Endothelial cell of umbilical vein (primary cell): Measurements from ENCODE around the gene TTC17. TPM values are rescaled to one million over a fixed set of nuclear protein-coding genes. Genes with fewer than 3 reads are reported as not detected.

ENCODE experiments used
- BruUV-seq: library from RNA; stranded (reverse); fragments of 400-500 nt; replicated peaks from 2 replicates; lab custom pipeline; 2021; lab: Mats Ljungman, UMichigan
- CTCF ChIA-PET: fragments of 300-600, 350-600 bp; sonication (Branson Sonifier 250); formaldehyde crosslinking; loops from one replicate; lab custom pipeline; 2021; ENCODE audit warnings: antibody characterized with exemption, inconsistent platforms; lab: Charles Lee
- POLR2A ChIA-PET: fragments of 300-600, 350-600 bp; sonication (Branson Sonifier 250); formaldehyde crosslinking; loops from one replicate; lab custom pipeline; 2021; ENCODE audit warnings: antibody characterized with exemption, inconsistent platforms; lab: Charles Lee
- DNase-seq: peaks from one replicate; pipeline ENCODE4 v3.0.0-alpha.2; 2011; ENCODE audit warnings: low read depth, low spot score
- FAIRE-seq: peaks from 2 replicates; lab custom pipeline; 2011; peaks lifted over from hg19 to GRCh38; lab: Jason Lieb, UNC
- H2AFZ ChIP-seq: 2 replicates; pipeline ENCODE4 v1.6.0; 2012; ENCODE audit warnings: low read depth, low read length, control low read depth, inconsistent platforms
- H3K27ac ChIP-seq: 2 replicates; pipeline ENCODE4 v1.5.1; 2011; ENCODE audit warnings: low read depth, mild to moderate bottlenecking, control low read depth, low read length, moderate library complexity; ENCODE audit not compliant: insufficient read depth
- H3K27me3 ChIP-seq, 2 experiments: 2 replicates each; pipeline versions ENCODE4 v1.6.0 to v1.6.1; 2011; ENCODE audit warnings: low read length in 2 of 2, mixed read lengths in 1 of 2; ENCODE audit not compliant: control insufficient read depth in 2 of 2, insufficient read depth in 2 of 2
- H3K36me3 ChIP-seq, 2 experiments: 2 replicates in 1 of 2; 3 replicates in 1 of 2; pipeline ENCODE4 v1.5.1; 2011; ENCODE audit warnings: low read length in 2 of 2, mild to moderate bottlenecking in 1 of 2, moderate library complexity in 1 of 2; ENCODE audit not compliant: control insufficient read depth in 2 of 2, insufficient read depth in 2 of 2; ENCODE audit errors: extremely low read depth in 1 of 2
- H3K4me1 ChIP-seq: 3 replicates; pipeline ENCODE4 v1.5.1; 2011; ENCODE audit warnings: mild to moderate bottlenecking, low read length; ENCODE audit not compliant: control insufficient read depth, insufficient read depth; ENCODE audit errors: extremely low read depth
- H3K4me2 ChIP-seq: 2 replicates; pipeline ENCODE4 v1.6.1; 2011; ENCODE audit warnings: low read length, control low read depth, mixed read lengths; ENCODE audit not compliant: insufficient read depth
- H3K4me3 ChIP-seq, 3 experiments: fragments of 200-600 bp in 1 of 3; sonication (generic), shearing (Covaris generic) in 1 of 3; replicated peaks in 1 of 3; 2 replicates each; pipeline ENCODE4 v1.5.1; 2011 to 2016; ENCODE audit warnings: control low read depth in 3 of 3, low read length in 3 of 3, mild to moderate bottlenecking in 2 of 3, inconsistent platforms in 1 of 3, low read depth in 1 of 3, moderate library complexity in 1 of 3; ENCODE audit not compliant: insufficient read depth in 1 of 3
- H3K79me2 ChIP-seq: 2 replicates; pipeline ENCODE4 v1.6.0; 2012; ENCODE audit warnings: low read length, inconsistent platforms; ENCODE audit not compliant: control insufficient read depth, insufficient read depth
- H3K9ac ChIP-seq: replicated peaks from 2 replicates; pipeline ENCODE3; 2011; ENCODE audit warnings: low read length, control low read depth; ENCODE audit not compliant: insufficient read depth; ENCODE audit errors: extremely low read depth
- H3K9me1 ChIP-seq: replicated peaks from 3 replicates; pipeline ENCODE4 v1.6.0; 2011; ENCODE audit warnings: mild to moderate bottlenecking, low read length; ENCODE audit not compliant: control insufficient read depth, insufficient read depth; ENCODE audit errors: extremely low read depth
- H3K9me3 ChIP-seq: replicated peaks from 2 replicates; pipeline ENCODE4 v1.5.1; 2012; ENCODE audit warnings: low read length, inconsistent platforms; ENCODE audit not compliant: control insufficient read depth, insufficient read depth
- H4K20me1 ChIP-seq: replicated peaks from 2 replicates; pipeline ENCODE3; 2011; ENCODE audit warnings: mild to moderate bottlenecking, low read length; ENCODE audit not compliant: control insufficient read depth, insufficient read depth; ENCODE audit errors: extremely low read depth
- EZH2 ChIP-seq: IDR thresholded peaks from 2 replicates; pipeline ENCODE4 v1.6.1; 2012; ENCODE audit warnings: borderline replicate concordance, low read depth, mild to moderate bottlenecking, moderate library complexity, low read length, inconsistent platforms; ENCODE audit not compliant: severe bottlenecking
- FOS ChIP-seq: IDR thresholded peaks from 2 replicates; pipeline ENCODE4 v1.6.1; 2011; ENCODE audit warnings: mild to moderate bottlenecking, low read length, moderate library complexity, borderline replicate concordance; ENCODE audit not compliant: insufficient read depth
- GATA2 ChIP-seq: IDR thresholded peaks from 2 replicates; pipeline ENCODE4 v1.7.0; 2011; ENCODE audit warnings: low read depth, mild to moderate bottlenecking, moderate library complexity, mixed read lengths, low read length; ENCODE audit not compliant: insufficient read length, insufficient read depth
- JUN ChIP-seq: IDR thresholded peaks from 2 replicates; pipeline ENCODE4 v1.6.1; 2011; ENCODE audit warnings: borderline replicate concordance, low read depth; ENCODE audit not compliant: insufficient read length, insufficient read depth
- MYC ChIP-seq: IDR thresholded peaks from one replicate; pipeline ENCODE4 v1.6.1; 2011; ENCODE audit warnings: mild to moderate bottlenecking, low read depth, low read length
- POLR2A ChIP-seq: IDR thresholded peaks from 2 replicates; pipeline ENCODE4 v1.6.1; 2012; ENCODE audit warnings: low read depth, mild to moderate bottlenecking, control low read depth, low read length
- POLR2AphosphoS5 ChIP-seq: IDR thresholded peaks from 2 replicates; pipeline ENCODE4 v1.6.1; 2012; ENCODE audit warnings: low read depth, mild to moderate bottlenecking, control low read depth, low read length, moderate library complexity; ENCODE audit not compliant: insufficient read depth
- dilution Hi-C: fragments of 300-500 bp; cut with MboI; formaldehyde crosslinking; loops from one replicate; pipeline ENCODE4 v1.15.0; 2019; ENCODE audit warnings: low sequenced_read_pairs; ENCODE audit not compliant: extremely low pct_ligation_motif_present
- intact Hi-C: fragments of 100-400 bp; cut with micrococcal nuclease; formaldehyde crosslinking; loops from one replicate; pipeline ENCODE4 v1.10.0; 2022
- polyA plus RNA-seq, 4 experiments: library from polyadenylated mRNA; depleted of rRNA in 3 of 4; stranded (reverse) in 3 of 4; unstranded in 1 of 4; fragments of >200 nt; gene quantifications; 2 replicates each; pipeline versions ENCODE4 v1.2.1 to v1.2.3, GENCODE V29; 2011 to 2012; ENCODE audit warnings: missing spikeins in 1 of 4
- total RNA-seq: library from RNA; stranded (reverse); gene quantifications from 2 replicates; pipeline ENCODE4 v1.2.3, GENCODE V29; 2021
- TF ChIP-seq, protein P1 (sequence below), 2 donors: IDR thresholded peaks; 1 replicate in 1 of 2; 2 replicates in 1 of 2; pipeline ENCODE4 v1.5.1; 2011; ENCODE audit warnings: low read length in 2 of 2, mild to moderate bottlenecking in 2 of 2, moderate library complexity in 2 of 2, control low read depth in 1 of 2, inconsistent platforms in 1 of 2, low read depth in 1 of 2; ENCODE audit not compliant: insufficient read depth in 1 of 2; ENCODE audit errors: extremely low read depth in 1 of 2
- TF ChIP-seq, protein P2 (sequence below): IDR thresholded peaks from 2 replicates; pipeline ENCODE4 v1.6.1; 2011; ENCODE audit not compliant: insufficient read depth, insufficient read length

Gene TTC17
- total and polyA plus RNA-seq, 2 donors (not counting 3 experiments of a cell fraction or from before 2014, with no cell fraction given), result 60.7 to 66.8 TPM

DNA sequence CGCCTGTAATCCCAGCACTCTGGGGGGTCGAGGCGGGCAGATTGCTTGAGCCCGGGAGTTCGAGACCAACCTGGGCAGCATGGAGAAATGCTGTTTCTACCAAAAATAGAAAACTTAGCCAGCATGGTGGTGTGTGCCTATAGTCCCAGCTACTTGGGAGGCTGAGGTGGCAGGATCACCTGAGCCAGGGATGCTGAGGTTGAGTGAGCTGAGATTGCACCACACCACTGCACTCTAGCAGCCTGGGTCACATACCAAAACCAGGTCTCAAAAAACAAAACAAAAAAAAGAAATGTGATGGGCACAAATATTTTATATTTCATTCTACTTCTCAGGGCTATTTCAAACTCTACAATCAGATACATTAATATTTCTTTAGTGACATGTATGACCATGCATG, 25.7 kb downstream of the TTC17 start:
- TF ChIP-seq FOS, result no peak
- no peak for TF ChIP-seq GATA2
- TF ChIP-seq, protein P1, sequence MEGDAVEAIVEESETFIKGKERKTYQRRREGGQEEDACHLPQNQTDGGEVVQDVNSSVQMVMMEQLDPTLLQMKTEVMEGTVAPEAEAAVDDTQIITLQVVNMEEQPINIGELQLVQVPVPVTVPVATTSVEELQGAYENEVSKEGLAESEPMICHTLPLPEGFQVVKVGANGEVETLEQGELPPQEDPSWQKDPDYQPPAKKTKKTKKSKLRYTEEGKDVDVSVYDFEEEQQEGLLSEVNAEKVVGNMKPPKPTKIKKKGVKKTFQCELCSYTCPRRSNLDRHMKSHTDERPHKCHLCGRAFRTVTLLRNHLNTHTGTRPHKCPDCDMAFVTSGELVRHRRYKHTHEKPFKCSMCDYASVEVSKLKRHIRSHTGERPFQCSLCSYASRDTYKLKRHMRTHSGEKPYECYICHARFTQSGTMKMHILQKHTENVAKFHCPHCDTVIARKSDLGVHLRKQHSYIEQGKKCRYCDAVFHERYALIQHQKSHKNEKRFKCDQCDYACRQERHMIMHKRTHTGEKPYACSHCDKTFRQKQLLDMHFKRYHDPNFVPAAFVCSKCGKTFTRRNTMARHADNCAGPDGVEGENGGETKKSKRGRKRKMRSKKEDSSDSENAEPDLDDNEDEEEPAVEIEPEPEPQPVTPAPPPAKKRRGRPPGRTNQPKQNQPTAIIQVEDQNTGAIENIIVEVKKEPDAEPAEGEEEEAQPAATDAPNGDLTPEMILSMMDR (IDR thresholded peaks at IDR 0.05; ENCODE audit: extremely low read depth in 1 of 2, insufficient read depth in 1 of 2, low read depth in 1 of 2, low read length in 2 of 2), result no peak
- TF ChIP-seq POLR2A, result no peak
- no peak for TF ChIP-seq MYC
- TF ChIP-seq JUN, result no peak
- TF ChIP-seq EZH2, result no peak
- TF ChIP-seq, protein P2, sequence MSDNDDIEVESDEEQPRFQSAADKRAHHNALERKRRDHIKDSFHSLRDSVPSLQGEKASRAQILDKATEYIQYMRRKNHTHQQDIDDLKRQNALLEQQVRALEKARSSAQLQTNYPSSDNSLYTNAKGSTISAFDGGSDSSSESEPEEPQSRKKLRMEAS, result no peak
- TF ChIP-seq POLR2AphosphoS5, result no peak
- no peaks in the 10 kb centered on the region for H3K9me3 ChIP-seq
- H3K27me3 ChIP-seq, result no peaks in the 10 kb centered on the region
- dilution Hi-C loops, result no loop called here
- H3K27ac ChIP-seq, result no peak overlapping the region
- H3K79me2 ChIP-seq, result no peaks in the 10 kb centered on the region
- ChIA-PET CTCF (interaction anchor here (1.0 kb wide), 1 partner anchor 467 kb away, joined by 3 read pairs; no protein-coding TSS in a partner anchor), POLR2A (no interaction called here)
- FAIRE-seq, result no peak
- H3K9ac ChIP-seq, result no peak overlapping the region
- no peak overlapping the region for H2AFZ ChIP-seq
- peaks cover under 1 to 1% of the 10 kb centered on the region in 2 experiments for H3K36me3 ChIP-seq
- no TSS peak for BruUV-seq
- intact Hi-C loops, result no loop called here
- no peak for DNase-seq
- no peak overlapping the region for H3K4me3 ChIP-seq
- H3K9me1 ChIP-seq, result no peaks in the 10 kb centered on the region
- no peaks in the 10 kb centered on the region for H4K20me1 ChIP-seq
- no peaks in the 10 kb centered on the region for H3K4me1 ChIP-seq
- H3K4me2 ChIP-seq, result no peak overlapping the region
